K562 (cell line): Measurements from ENCODE around the gene ST6GALNAC6. TPM values are rescaled to one million over a fixed set of nuclear protein-coding genes. Genes with fewer than 3 reads are reported as not detected.

ENCODE experiments used
- CCAR2 ChIP-seq: fragments of 200-400 bp; formaldehyde crosslinking; IDR thresholded peaks from 2 replicates; pipeline ENCODE4 v1.6.1; 2017; ENCODE audit warnings: mild to moderate bottlenecking, low read depth, low read length
- CHD2 ChIP-seq: IDR thresholded peaks from 2 replicates; pipeline ENCODE4 v1.6.1; 2011; ENCODE audit warnings: low read depth, low read length
- ETS2 ChIP-seq: IDR thresholded peaks from 2 replicates; pipeline ENCODE4 v1.6.1; 2016; ENCODE audit warnings: borderline replicate concordance, missing genetic modification characterization, mild to moderate bottlenecking, moderate library complexity, missing compliant biosample characterization; ENCODE audit not compliant: poor library complexity, severe bottlenecking
- FOXA1 ChIP-seq: fragments of 450-650 bp; IDR thresholded peaks from 2 replicates; pipeline ENCODE4 v1.6.1; 2016; ENCODE audit warnings: mild to moderate bottlenecking, borderline replicate concordance
- HNRNPL ChIP-seq: fragments of 200-400 bp; formaldehyde crosslinking; IDR thresholded peaks from 2 replicates; pipeline ENCODE4 v1.6.1; 2017; ENCODE audit warnings: low read depth, mild to moderate bottlenecking, low read length
- HOMEZ ChIP-seq: fragments of 250-450 bp; sonication (Bioruptor Pico); IDR thresholded peaks from 2 replicates; pipeline ENCODE4 v1.4.0; 2020; ENCODE audit warnings: mild to moderate bottlenecking, moderate library complexity
- KLF1 ChIP-seq: fragments of 450-650 bp; IDR thresholded peaks from 2 replicates; pipeline ENCODE4 v1.6.1; 2016; ENCODE audit warnings: missing genetic modification characterization, missing compliant biosample characterization
- MTA2 ChIP-seq: fragments of 450-650 bp; IDR thresholded peaks from 2 replicates; pipeline ENCODE4 v1.6.1; 2016; ENCODE audit warnings: low read depth
- NCOA1 ChIP-seq: fragments of 450-650 bp; IDR thresholded peaks from 2 replicates; pipeline ENCODE4 v1.6.1; 2016; ENCODE audit warnings: low read depth
- PHF21A ChIP-seq: fragments of 450-650 bp; IDR thresholded peaks from 2 replicates; pipeline ENCODE4 v1.6.1; 2017; ENCODE audit warnings: low read depth, borderline replicate concordance
- RCOR1 ChIP-seq, 2 experiments: IDR thresholded peaks; 2 replicates each; pipeline ENCODE4 v1.6.1; 2012; ENCODE audit warnings: low read depth in 2 of 2, low read length in 2 of 2, borderline replicate concordance in 1 of 2, improper control_type of control experiment in 1 of 2
- TAF1 ChIP-seq: IDR thresholded peaks from 2 replicates; pipeline ENCODE4 v1.6.1; 2011; ENCODE audit warnings: mild to moderate bottlenecking, low read length, moderate library complexity; ENCODE audit not compliant: insufficient read depth, control insufficient read depth, severe bottlenecking; ENCODE audit errors: extremely low read depth
- ZBTB49 ChIP-seq: sonication (generic); formaldehyde crosslinking; IDR thresholded peaks from 2 replicates; pipeline ENCODE4 v1.8.0; 2022; ENCODE audit warnings: missing genetic modification reagents, mild to moderate bottlenecking, borderline replicate concordance
- ZNF143 ChIP-seq: sonication (generic); formaldehyde crosslinking; IDR thresholded peaks from 2 replicates; pipeline ENCODE4 v1.9.0; 2022; ENCODE audit warnings: mild to moderate bottlenecking, missing genetic modification reagents
- ZNF507 ChIP-seq: conservative IDR thresholded peaks from 2 replicates; pipeline ENCODE4 v1.6.1; 2017; ENCODE audit warnings: missing genetic modification characterization, missing compliant biosample characterization
- ZNF639 ChIP-seq, 2 experiments: fragments of 200-800 bp in 1 of 2; sonication (Bioruptor generic) in 1 of 2; sonication (generic) in 1 of 2; formaldehyde crosslinking in 1 of 2; IDR thresholded peaks in 1 of 2; conservative IDR thresholded peaks in 1 of 2; 2 replicates each; pipeline versions ENCODE4 v1.5.0 to v1.6.1; 2016 to 2020; ENCODE audit warnings: missing compliant biosample characterization in 1 of 2, missing genetic modification characterization in 1 of 2, missing genetic modification reagents in 1 of 2
- polyA plus RNA-seq, 8 experiments: library from polyadenylated mRNA; depleted of rRNA in 4 of 8; stranded (reverse) in 5 of 8; unstranded in 3 of 8; fragments of >200 nt; fragmentation: Nextera tagmentation in 2 of 8; fragmentation: Illumina TruSeq in 1 of 8; extraction: Ambion mirVana in 2 of 8; extraction: Trizol in 1 of 8; gene quantifications; 2 replicates each; pipeline versions ENCODE4 v1.2.1 to v1.2.3, GENCODE V29; 2011 to 2014; ENCODE audit warnings: inconsistent platforms in 1 of 8, missing spikeins in 1 of 8
- total RNA-seq, 7 experiments: library from RNA; depleted of rRNA in 6 of 7; stranded (reverse); fragments of >200 nt in 6 of 7; fragmentation: Illumina TruSeq in 2 of 7; extraction: Trizol in 2 of 7; gene quantifications; 2 replicates each; pipeline versions ENCODE4 v1.2.1 to v1.2.3, GENCODE V29; 2011 to 2021; ENCODE audit warnings: low replicate concordance in 1 of 7
- TF ChIP-seq, protein P1 (sequence below): fragments of 450-650 bp; IDR thresholded peaks from 2 replicates; pipeline ENCODE4 v1.6.1; 2016; ENCODE audit warnings: mild to moderate bottlenecking
- TF ChIP-seq, protein P2 (sequence below): fragments of 250-450 bp; sonication (Bioruptor Pico); IDR thresholded peaks from 2 replicates; pipeline ENCODE4 v1.9.0; 2021; ENCODE audit warnings: mild to moderate bottlenecking

The ST6GALNAC6 gene
- total and polyA plus RNA-seq, 9 of the 15 experiments (the other 6 are each of a cell fraction or from before 2014, with no cell fraction given): 0.13 to 23.0 (median 14.5) TPM

GRCh38 chr9:127927201-127927987 lies 28.0 kb upstream of the ST6GALNAC6 start (continued):
- TF ChIP-seq ZNF639 (CRISPR knock-in tag; conservative IDR thresholded peaks at IDR 0.05 in 1 of 2, IDR thresholded peaks at IDR 0.05 in 1 of 2) (no peak), HOMEZ (no peak), MTA2 (no peak), TAF1 (no peak), CHD2 (no peak), RCOR1 (IDR thresholded peaks at IDR 0.05; ENCODE audit: borderline replicate concordance in 1 of 2, low read depth in 2 of 2, low read length in 2 of 2) (no peak), ZNF143 (CRISPR knock-in tag) (no peak), ZNF507 (no peak), FOXA1 (no peak), HNRNPL (no peak), NCOA1 (no peak), ETS2 (tag) (no peak), CCAR2 (no peak), ZBTB49 (CRISPR knock-in tag) (no peak), PHF21A (no peak), KLF1 (tag) (no peak)
- TF ChIP-seq, protein P1, sequence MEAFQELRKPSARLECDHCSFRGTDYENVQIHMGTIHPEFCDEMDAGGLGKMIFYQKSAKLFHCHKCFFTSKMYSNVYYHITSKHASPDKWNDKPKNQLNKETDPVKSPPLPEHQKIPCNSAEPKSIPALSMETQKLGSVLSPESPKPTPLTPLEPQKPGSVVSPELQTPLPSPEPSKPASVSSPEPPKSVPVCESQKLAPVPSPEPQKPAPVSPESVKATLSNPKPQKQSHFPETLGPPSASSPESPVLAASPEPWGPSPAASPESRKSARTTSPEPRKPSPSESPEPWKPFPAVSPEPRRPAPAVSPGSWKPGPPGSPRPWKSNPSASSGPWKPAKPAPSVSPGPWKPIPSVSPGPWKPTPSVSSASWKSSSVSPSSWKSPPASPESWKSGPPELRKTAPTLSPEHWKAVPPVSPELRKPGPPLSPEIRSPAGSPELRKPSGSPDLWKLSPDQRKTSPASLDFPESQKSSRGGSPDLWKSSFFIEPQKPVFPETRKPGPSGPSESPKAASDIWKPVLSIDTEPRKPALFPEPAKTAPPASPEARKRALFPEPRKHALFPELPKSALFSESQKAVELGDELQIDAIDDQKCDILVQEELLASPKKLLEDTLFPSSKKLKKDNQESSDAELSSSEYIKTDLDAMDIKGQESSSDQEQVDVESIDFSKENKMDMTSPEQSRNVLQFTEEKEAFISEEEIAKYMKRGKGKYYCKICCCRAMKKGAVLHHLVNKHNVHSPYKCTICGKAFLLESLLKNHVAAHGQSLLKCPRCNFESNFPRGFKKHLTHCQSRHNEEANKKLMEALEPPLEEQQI: no peak
- TF ChIP-seq, protein P2, sequence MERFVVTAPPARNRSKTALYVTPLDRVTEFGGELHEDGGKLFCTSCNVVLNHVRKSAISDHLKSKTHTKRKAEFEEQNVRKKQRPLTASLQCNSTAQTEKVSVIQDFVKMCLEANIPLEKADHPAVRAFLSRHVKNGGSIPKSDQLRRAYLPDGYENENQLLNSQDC (CRISPR knock-in tag): no peak
